ENCODE measurements around the gene TSPAN14. TPM values are rescaled to one million over a fixed set of nuclear protein-coding genes. Genes with fewer than 3 reads are reported as not detected.
"Not testable (repeated sequence)": the region's sequence is repeated elsewhere in the genome, so short reads cannot be mapped to it uniquely, and the experiment has no call there.

The TSPAN14 gene
- total RNA-seq, 1 experiment from 2014 or later = 46.9 TPM

DNA sequence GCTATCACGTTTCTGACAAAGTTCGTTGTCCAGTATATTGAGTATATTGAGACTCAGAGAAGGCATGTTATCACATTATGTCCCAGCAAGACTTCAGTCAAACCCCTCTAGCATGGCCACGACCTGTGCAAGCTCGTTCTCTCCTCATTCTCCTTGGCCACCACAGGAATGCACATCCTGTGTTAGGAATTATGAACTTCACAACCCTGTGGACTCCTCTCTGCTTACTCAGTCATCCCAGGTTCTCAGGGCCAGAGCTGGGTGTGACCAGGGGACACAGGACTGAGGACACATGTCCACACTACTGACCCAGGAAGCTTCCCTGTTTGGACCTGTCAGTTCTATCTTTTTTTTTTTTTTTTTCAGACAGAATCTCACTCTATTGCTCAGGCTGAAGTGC lies 87.9 kb downstream of the TSPAN14 start:
- ChIA-PET POLR2A (no interaction called here), CTCF (interaction anchor here (0.8 to 1.3 kb wide), 3 partner anchors 36 to 382 kb away, joined by 4 to 5 read pairs (median 4); no protein-coding TSS in a partner anchor)
- peaks cover under 1% of the 10 kb centered on the region for H3K36me3 Mint-ChIP-seq (ENCODE audit: insufficient read depth, unreplicated experiment)
- H3K9me3 Mint-ChIP-seq (ENCODE audit: unreplicated experiment) = no peaks in the 10 kb centered on the region
- no peak for DNase-seq (ENCODE audit: unreplicated experiment)
- H3K4me3 Mint-ChIP-seq (ENCODE audit: unreplicated experiment) = no peak overlapping the region
- peaks cover 27% of the 10 kb centered on the region for H3K27me3 Mint-ChIP-seq (ENCODE audit: insufficient read depth, unreplicated experiment)
- intact Hi-C loops (cut with micrococcal nuclease) = no loop called here
- no TSS peak for BruUV-seq (replicated peaks)
- H3K4me1 Mint-ChIP-seq (ENCODE audit: insufficient read depth, unreplicated experiment) = peaks cover 16% of the 10 kb centered on the region
- no peak overlapping the region for H3K27ac Mint-ChIP-seq (ENCODE audit: low read depth, unreplicated experiment)
- TF ChIP-seq, protein P1, sequence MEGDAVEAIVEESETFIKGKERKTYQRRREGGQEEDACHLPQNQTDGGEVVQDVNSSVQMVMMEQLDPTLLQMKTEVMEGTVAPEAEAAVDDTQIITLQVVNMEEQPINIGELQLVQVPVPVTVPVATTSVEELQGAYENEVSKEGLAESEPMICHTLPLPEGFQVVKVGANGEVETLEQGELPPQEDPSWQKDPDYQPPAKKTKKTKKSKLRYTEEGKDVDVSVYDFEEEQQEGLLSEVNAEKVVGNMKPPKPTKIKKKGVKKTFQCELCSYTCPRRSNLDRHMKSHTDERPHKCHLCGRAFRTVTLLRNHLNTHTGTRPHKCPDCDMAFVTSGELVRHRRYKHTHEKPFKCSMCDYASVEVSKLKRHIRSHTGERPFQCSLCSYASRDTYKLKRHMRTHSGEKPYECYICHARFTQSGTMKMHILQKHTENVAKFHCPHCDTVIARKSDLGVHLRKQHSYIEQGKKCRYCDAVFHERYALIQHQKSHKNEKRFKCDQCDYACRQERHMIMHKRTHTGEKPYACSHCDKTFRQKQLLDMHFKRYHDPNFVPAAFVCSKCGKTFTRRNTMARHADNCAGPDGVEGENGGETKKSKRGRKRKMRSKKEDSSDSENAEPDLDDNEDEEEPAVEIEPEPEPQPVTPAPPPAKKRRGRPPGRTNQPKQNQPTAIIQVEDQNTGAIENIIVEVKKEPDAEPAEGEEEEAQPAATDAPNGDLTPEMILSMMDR (IDR thresholded peaks at IDR 0.05; ENCODE audit: unreplicated experiment) = no peak

GRCh38 chr10:80542652-80543318 lies 88.7 kb downstream of the TSPAN14 start:
- no peak for DNase-seq (ENCODE audit: unreplicated experiment)
- TF ChIP-seq, protein P1 (IDR thresholded peaks at IDR 0.05; ENCODE audit: unreplicated experiment) = no peak
- H3K27ac Mint-ChIP-seq (ENCODE audit: low read depth, unreplicated experiment) = no peak overlapping the region
- no TSS peak for BruUV-seq (replicated peaks)
- H3K4me1 Mint-ChIP-seq (ENCODE audit: insufficient read depth, unreplicated experiment) = peaks cover 16% of the 10 kb centered on the region
- ChIA-PET POLR2A (no interaction called here), CTCF (interaction anchor here (1.3 kb wide), 1 partner anchor 381 kb away, joined by 5 read pairs; no protein-coding TSS in a partner anchor)
- intact Hi-C loops (cut with micrococcal nuclease) = no loop called here
- peaks cover 32% of the 10 kb centered on the region for H3K27me3 Mint-ChIP-seq (ENCODE audit: insufficient read depth, unreplicated experiment)
- H3K36me3 Mint-ChIP-seq (ENCODE audit: insufficient read depth, unreplicated experiment) = no peaks in the 10 kb centered on the region
- no peaks in the 10 kb centered on the region for H3K9me3 Mint-ChIP-seq (ENCODE audit: unreplicated experiment)
- H3K4me3 Mint-ChIP-seq (ENCODE audit: unreplicated experiment) = no peak overlapping the region

GRCh38 chr10:80543319-80543672 lies 89.2 kb downstream of the TSPAN14 start:
- H3K4me1 Mint-ChIP-seq (ENCODE audit: insufficient read depth, unreplicated experiment) = peaks cover 16% of the 10 kb centered on the region
- H3K9me3 Mint-ChIP-seq (ENCODE audit: unreplicated experiment); POLR2A ChIA-PET; H3K36me3 Mint-ChIP-seq (ENCODE audit: insufficient read depth, unreplicated experiment); H3K4me3 Mint-ChIP-seq (ENCODE audit: unreplicated experiment); BruUV-seq (replicated peaks); H3K27ac Mint-ChIP-seq (ENCODE audit: low read depth, unreplicated experiment); intact Hi-C loops (cut with micrococcal nuclease); CTCF ChIA-PET; DNase-seq (ENCODE audit: unreplicated experiment): not testable (repeated sequence)
- peaks cover 32% of the 10 kb centered on the region for H3K27me3 Mint-ChIP-seq (ENCODE audit: insufficient read depth, unreplicated experiment)

- no peaks in the 10 kb centered on the region for H3K9me3 Mint-ChIP-seq (ENCODE audit: unreplicated experiment)
- TF ChIP-seq, protein P1 (IDR thresholded peaks at IDR 0.05; ENCODE audit: unreplicated experiment) = no peak
- BruUV-seq (replicated peaks) = no TSS peak
- no peak overlapping the region for H3K4me3 Mint-ChIP-seq (ENCODE audit: unreplicated experiment)
- H3K27ac Mint-ChIP-seq (ENCODE audit: low read depth, unreplicated experiment) = no peak overlapping the region
- intact Hi-C loops (cut with micrococcal nuclease) = no loop called here
- H3K36me3 Mint-ChIP-seq (ENCODE audit: insufficient read depth, unreplicated experiment) = no peaks in the 10 kb centered on the region
- H3K4me1 Mint-ChIP-seq (ENCODE audit: insufficient read depth, unreplicated experiment) = peaks cover 13% of the 10 kb centered on the region
- CTCF ChIA-PET = no interaction called here
- POLR2A ChIA-PET = no interaction called here
- H3K27me3 Mint-ChIP-seq (ENCODE audit: insufficient read depth, unreplicated experiment) = peaks cover 32% of the 10 kb centered on the region
- no peak for DNase-seq (ENCODE audit: unreplicated experiment)
Measured at GRCh38 chr10:80544316-80544953, 90.3 kb downstream of the TSPAN14 start.
